OCI-LY1 (cell line): Measurements from ENCODE around the gene LAMTOR1.

ENCODE experiments used
- H2AFZ ChIP-seq: fragments of 200-600 bp; sonication (generic), shearing (Covaris generic); 2 replicates; pipeline ENCODE4 v1.6.0; 2014; ENCODE audit warnings: antibody characterized with exemption, mild to moderate bottlenecking, low read length
- H3F3A ChIP-seq: fragments of 200-600 bp; sonication (generic), shearing (Covaris generic); 2 replicates; pipeline ENCODE4 v1.6.0; 2014; ENCODE audit warnings: mild to moderate bottlenecking, antibody characterized with exemption, low read length, moderate library complexity; ENCODE audit not compliant: insufficient read depth
- H3K27ac ChIP-seq: fragments of 200-600 bp; sonication (generic); 2 replicates; pipeline ENCODE4 v1.5.1; 2014; ENCODE audit warnings: low read length, mixed run types, mild to moderate bottlenecking, low read depth; ENCODE audit not compliant: poor library complexity, severe bottlenecking
- H3K27me3 ChIP-seq: fragments of 200-600 bp; sonication (generic); 2 replicates; pipeline ENCODE4 v1.6.0; 2014; ENCODE audit warnings: antibody characterized with exemption, mild to moderate bottlenecking, low read length, moderate library complexity; ENCODE audit not compliant: insufficient read depth
- H3K36me3 ChIP-seq: fragments of 200-600 bp; sonication (generic); 2 replicates; pipeline ENCODE4 v1.6.1; 2014; ENCODE audit warnings: mild to moderate bottlenecking, antibody characterized with exemption, low read length, moderate library complexity, mixed read lengths; ENCODE audit not compliant: insufficient read depth
- H3K4me1 ChIP-seq: fragments of 200-600 bp; sonication (generic); 2 replicates; pipeline ENCODE4 v1.5.1; 2014; ENCODE audit warnings: mild to moderate bottlenecking, low read length, moderate library complexity; ENCODE audit not compliant: insufficient read depth, severe bottlenecking
- H3K4me2 ChIP-seq: fragments of 200-600 bp; sonication (generic), shearing (Covaris generic); 2 replicates; pipeline ENCODE4 v1.6.1; 2014; ENCODE audit warnings: low read length
- H3K4me3 ChIP-seq: fragments of 200-600 bp; sonication (generic); 2 replicates; pipeline ENCODE4 v1.5.1; 2014; ENCODE audit warnings: low read length, low read depth, mild to moderate bottlenecking, mixed read lengths; ENCODE audit not compliant: poor library complexity, severe bottlenecking
- H3K79me2 ChIP-seq: fragments of 200-600 bp; shearing (Covaris generic); 2 replicates; pipeline ENCODE4 v1.6.1; 2016; ENCODE audit warnings: mixed run types, low read length, mixed read lengths; ENCODE audit not compliant: insufficient read depth
- H3K9ac ChIP-seq: fragments of 200-600 bp; sonication (generic), shearing (Covaris generic); 2 replicates; pipeline ENCODE4 v1.6.1; 2014; ENCODE audit warnings: mild to moderate bottlenecking, low read length, mixed read lengths
- H3K9me2 ChIP-seq: fragments of 200-600 bp; sonication (generic), shearing (Covaris generic); 2 replicates; pipeline ENCODE4 v1.6.1; 2014; ENCODE audit warnings: low read depth, mild to moderate bottlenecking, low read length, mixed read lengths
- H3K9me3 ChIP-seq: fragments of 200-600 bp; shearing (Covaris generic); 2 replicates; pipeline ENCODE4 v1.6.1; 2014; ENCODE audit warnings: low read length, mixed read lengths
- H4K20me1 ChIP-seq: fragments of 200-600 bp; sonication (generic), shearing (Covaris generic); 2 replicates; pipeline ENCODE4 v1.6.0; 2016; ENCODE audit warnings: mild to moderate bottlenecking, low read length; ENCODE audit not compliant: insufficient read depth
- EZH2 ChIP-seq: fragments of 200-600 bp; sonication (generic), shearing (Covaris generic); IDR thresholded peaks from 2 replicates; pipeline ENCODE4 v1.8.0; 2017; ENCODE audit warnings: borderline replicate concordance, mixed run types, mild to moderate bottlenecking, antibody characterized with exemption, low read length, moderate library complexity, mixed read lengths
- TF ChIP-seq, protein P1 (sequence below): fragments of 200-600 bp; sonication (generic), shearing (Covaris generic); IDR thresholded peaks from 2 replicates; pipeline ENCODE4 v1.5.1; 2017; ENCODE audit warnings: mild to moderate bottlenecking, antibody characterized with exemption, low read length, moderate library complexity, mixed read lengths

Gene LAMTOR1

DNA sequence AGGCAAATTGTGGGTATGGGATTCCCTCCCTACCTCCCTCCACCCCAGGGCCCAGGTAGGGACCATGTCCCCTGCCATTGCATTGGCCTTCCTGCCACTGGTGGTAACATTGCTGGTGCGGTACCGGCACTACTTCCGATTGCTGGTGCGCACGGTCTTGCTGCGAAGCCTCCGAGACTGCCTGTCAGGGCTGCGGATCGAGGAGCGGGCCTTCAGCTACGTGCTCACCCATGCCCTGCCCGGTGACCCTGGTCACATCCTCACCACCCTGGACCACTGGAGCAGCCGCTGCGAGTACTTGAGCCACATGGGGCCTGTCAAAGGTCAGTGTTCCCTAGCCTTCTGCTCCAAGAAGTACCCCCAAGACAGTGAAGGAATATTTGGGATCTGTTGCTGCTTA is 2.8 kb upstream of the LAMTOR1 start, which contains the start of gene TOMT:
TOMT (plus strand) TSS at position 37 of the 400 bp plus-strand sequence; CDS start at position 65, 28 bp downstream.
- no peaks in the 10 kb centered on the region for H3K9me3 ChIP-seq
- no peaks in the 10 kb centered on the region for H3K27me3 ChIP-seq
- no peaks in the 10 kb centered on the region for H3F3A ChIP-seq
- no peak within 1 kb of the TSS for H3K4me3 ChIP-seq
- peaks cover 10% of the 10 kb centered on the region; the same call in 1 of the 2 replicates for H3K36me3 ChIP-seq
- no peaks in the 10 kb centered on the region for H3K9me2 ChIP-seq
- H2AFZ ChIP-seq = no peak within 1 kb of the TSS
- H4K20me1 ChIP-seq = no peaks in the 10 kb centered on the region
- H3K27ac ChIP-seq = no peak within 1 kb of the TSS
- no peak within 1 kb of the TSS for H3K9ac ChIP-seq
- no peak within 1 kb of the TSS for H3K4me2 ChIP-seq
- no peak for TF ChIP-seq EZH2
- TF ChIP-seq, protein P1, sequence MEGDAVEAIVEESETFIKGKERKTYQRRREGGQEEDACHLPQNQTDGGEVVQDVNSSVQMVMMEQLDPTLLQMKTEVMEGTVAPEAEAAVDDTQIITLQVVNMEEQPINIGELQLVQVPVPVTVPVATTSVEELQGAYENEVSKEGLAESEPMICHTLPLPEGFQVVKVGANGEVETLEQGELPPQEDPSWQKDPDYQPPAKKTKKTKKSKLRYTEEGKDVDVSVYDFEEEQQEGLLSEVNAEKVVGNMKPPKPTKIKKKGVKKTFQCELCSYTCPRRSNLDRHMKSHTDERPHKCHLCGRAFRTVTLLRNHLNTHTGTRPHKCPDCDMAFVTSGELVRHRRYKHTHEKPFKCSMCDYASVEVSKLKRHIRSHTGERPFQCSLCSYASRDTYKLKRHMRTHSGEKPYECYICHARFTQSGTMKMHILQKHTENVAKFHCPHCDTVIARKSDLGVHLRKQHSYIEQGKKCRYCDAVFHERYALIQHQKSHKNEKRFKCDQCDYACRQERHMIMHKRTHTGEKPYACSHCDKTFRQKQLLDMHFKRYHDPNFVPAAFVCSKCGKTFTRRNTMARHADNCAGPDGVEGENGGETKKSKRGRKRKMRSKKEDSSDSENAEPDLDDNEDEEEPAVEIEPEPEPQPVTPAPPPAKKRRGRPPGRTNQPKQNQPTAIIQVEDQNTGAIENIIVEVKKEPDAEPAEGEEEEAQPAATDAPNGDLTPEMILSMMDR = no peak
- peaks cover 24% of the 10 kb centered on the region for H3K4me1 ChIP-seq
- peaks cover 12% of the 10 kb centered on the region for H3K79me2 ChIP-seq

DNA sequence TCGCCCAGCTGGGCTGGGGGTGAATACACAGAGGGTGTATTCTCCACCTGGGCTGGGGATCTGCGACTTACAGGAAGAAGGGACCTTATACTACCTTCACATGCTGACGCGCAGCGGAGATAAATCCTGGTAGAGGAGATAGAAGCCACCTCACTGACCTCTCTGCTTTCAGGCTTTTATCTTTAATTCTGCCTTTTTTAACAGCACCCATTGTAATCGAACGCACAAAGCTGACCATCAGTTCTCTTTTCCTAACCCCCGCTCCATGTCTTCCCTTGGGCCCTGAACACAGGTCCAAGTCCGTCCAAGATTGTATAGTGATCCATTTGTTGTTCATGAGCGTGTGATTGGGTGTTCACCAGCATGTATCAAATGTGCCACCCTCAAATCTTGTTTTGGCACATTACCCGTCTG is 664 bp upstream of the LAMTOR1 start:
- Histone ChIP-seq H3K27me3 (no peaks in the 10 kb centered on the region), H3K4me2 (peak overlapping the region; percentile 66), H4K20me1 (no peaks in the 10 kb centered on the region), H3F3A (no peaks in the 10 kb centered on the region), H3K36me3 (peaks cover 29% of the 10 kb centered on the region), H3K79me2 (peaks cover 12% of the 10 kb centered on the region), H3K4me3 (peak overlapping the region; percentile 82), H3K9ac (peak overlapping the region; percentile 35; the same call in 1 of the 2 replicates), H3K27ac (peak overlapping the region; percentile 58), H3K9me3 (no peaks in the 10 kb centered on the region), H3K4me1 (peaks cover 23% of the 10 kb centered on the region), H2AFZ (no peak overlapping the region), H3K9me2 (no peaks in the 10 kb centered on the region)
- TF ChIP-seq EZH2 = no peak
- TF ChIP-seq, protein P1 = no peak

DNA sequence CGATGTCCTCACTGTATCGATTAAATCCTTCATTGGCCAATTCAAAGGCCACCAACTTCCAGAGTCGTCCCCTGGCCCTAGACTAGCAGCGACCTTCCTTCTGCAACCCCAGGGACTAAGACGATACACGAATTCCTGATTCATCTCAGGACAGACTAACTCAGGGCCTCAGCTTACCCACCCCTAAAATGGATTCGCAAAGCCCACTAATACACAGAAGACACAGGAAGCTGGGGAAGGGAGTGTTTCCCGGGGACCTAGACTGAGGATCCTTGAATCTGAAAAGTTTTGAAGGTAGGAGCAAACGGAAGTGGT is 509 bp downstream of the LAMTOR1 start:
- H3K79me2 ChIP-seq = peaks cover 12% of the 10 kb centered on the region
- H3K27me3 ChIP-seq = no peaks in the 10 kb centered on the region
- peak overlapping the region; percentile 70 for H3K27ac ChIP-seq
- H2AFZ ChIP-seq = no peak overlapping the region
- peak overlapping the region; percentile 98 for H3K9ac ChIP-seq
- no peak for TF ChIP-seq EZH2
- TF ChIP-seq, protein P1 = no peak
- H3K4me2 ChIP-seq = peak overlapping the region; percentile 94
- H3K9me3 ChIP-seq = no peaks in the 10 kb centered on the region
- H3F3A ChIP-seq = no peaks in the 10 kb centered on the region
- H3K4me1 ChIP-seq = peaks cover 23% of the 10 kb centered on the region
- no peaks in the 10 kb centered on the region for H4K20me1 ChIP-seq
- peak overlapping the region; percentile 82 for H3K4me3 ChIP-seq
- no peaks in the 10 kb centered on the region for H3K9me2 ChIP-seq
- H3K36me3 ChIP-seq = peaks cover 40% of the 10 kb centered on the region
